K562 (cell line): ENCODE data around the gene MON2. TPM values are rescaled to one million over a fixed set of nuclear protein-coding genes. Genes with fewer than 3 reads are reported as not detected.

ENCODE experiments used
- KAT8 ChIP-seq: fragments of 450-650 bp; IDR thresholded peaks from 2 replicates; pipeline ENCODE4 v1.6.1; 2016; ENCODE audit warnings: low read depth, mild to moderate bottlenecking
- KLF1 ChIP-seq: fragments of 450-650 bp; IDR thresholded peaks from 2 replicates; pipeline ENCODE4 v1.6.1; 2016; ENCODE audit warnings: missing genetic modification characterization, missing compliant biosample characterization
- POLR2G ChIP-seq: fragments of 200-400 bp; formaldehyde crosslinking; IDR thresholded peaks from 2 replicates; pipeline ENCODE4 v1.6.1; 2017; ENCODE audit warnings: low read depth, mild to moderate bottlenecking, antibody characterized with exemption, low read length, moderate library complexity
- SETDB1 ChIP-seq: IDR thresholded peaks from one replicate; pipeline ENCODE4 v1.6.1; 2012; ENCODE audit warnings: low read length, control low read depth, inconsistent platforms
- polyA plus RNA-seq, 8 experiments: library from polyadenylated mRNA; depleted of rRNA in 4 of 8; stranded (reverse) in 5 of 8; unstranded in 3 of 8; fragments of >200 nt; fragmentation: Nextera tagmentation in 2 of 8; fragmentation: Illumina TruSeq in 1 of 8; extraction: Ambion mirVana in 2 of 8; extraction: Trizol in 1 of 8; gene quantifications; 2 replicates each; pipeline versions ENCODE4 v1.2.1 to v1.2.3, GENCODE V29; 2011 to 2014; ENCODE audit warnings: inconsistent platforms in 1 of 8, missing spikeins in 1 of 8
- total RNA-seq, 7 experiments: library from RNA; depleted of rRNA in 6 of 7; stranded (reverse); fragments of >200 nt in 6 of 7; fragmentation: Illumina TruSeq in 2 of 7; extraction: Trizol in 2 of 7; gene quantifications; 2 replicates each; pipeline versions ENCODE4 v1.2.1 to v1.2.3, GENCODE V29; 2011 to 2021; ENCODE audit warnings: low replicate concordance in 1 of 7
- TF ChIP-seq, protein P1 (sequence below): fragments of 200-800 bp; sonication (Bioruptor generic); IDR thresholded peaks from 2 replicates; pipeline ENCODE4 v1.6.1; 2016; ENCODE audit warnings: missing genetic modification characterization, missing compliant biosample characterization
- TF ChIP-seq, protein P2 (sequence below): fragments of 450-650 bp; formaldehyde crosslinking; IDR thresholded peaks from 2 replicates; pipeline ENCODE4 v1.4.0; 2022; ENCODE audit warnings: missing genetic modification characterization
- TF ChIP-seq, protein P3 (sequence below): fragments of 450-650 bp; IDR thresholded peaks from 2 replicates; pipeline ENCODE4 v1.6.1; 2017; ENCODE audit warnings: mild to moderate bottlenecking, moderate library complexity
- TF ChIP-seq, protein P4 (sequence below): sonication (generic); IDR thresholded peaks from 2 replicates; pipeline ENCODE4 v1.6.1; 2016

MON2 gene
- total and polyA plus RNA-seq, 9 of the 15 experiments (the other 6 are each of a cell fraction or from before 2014, with no cell fraction given): 3.6 to 31.6 (median 16.8) TPM

DNA sequence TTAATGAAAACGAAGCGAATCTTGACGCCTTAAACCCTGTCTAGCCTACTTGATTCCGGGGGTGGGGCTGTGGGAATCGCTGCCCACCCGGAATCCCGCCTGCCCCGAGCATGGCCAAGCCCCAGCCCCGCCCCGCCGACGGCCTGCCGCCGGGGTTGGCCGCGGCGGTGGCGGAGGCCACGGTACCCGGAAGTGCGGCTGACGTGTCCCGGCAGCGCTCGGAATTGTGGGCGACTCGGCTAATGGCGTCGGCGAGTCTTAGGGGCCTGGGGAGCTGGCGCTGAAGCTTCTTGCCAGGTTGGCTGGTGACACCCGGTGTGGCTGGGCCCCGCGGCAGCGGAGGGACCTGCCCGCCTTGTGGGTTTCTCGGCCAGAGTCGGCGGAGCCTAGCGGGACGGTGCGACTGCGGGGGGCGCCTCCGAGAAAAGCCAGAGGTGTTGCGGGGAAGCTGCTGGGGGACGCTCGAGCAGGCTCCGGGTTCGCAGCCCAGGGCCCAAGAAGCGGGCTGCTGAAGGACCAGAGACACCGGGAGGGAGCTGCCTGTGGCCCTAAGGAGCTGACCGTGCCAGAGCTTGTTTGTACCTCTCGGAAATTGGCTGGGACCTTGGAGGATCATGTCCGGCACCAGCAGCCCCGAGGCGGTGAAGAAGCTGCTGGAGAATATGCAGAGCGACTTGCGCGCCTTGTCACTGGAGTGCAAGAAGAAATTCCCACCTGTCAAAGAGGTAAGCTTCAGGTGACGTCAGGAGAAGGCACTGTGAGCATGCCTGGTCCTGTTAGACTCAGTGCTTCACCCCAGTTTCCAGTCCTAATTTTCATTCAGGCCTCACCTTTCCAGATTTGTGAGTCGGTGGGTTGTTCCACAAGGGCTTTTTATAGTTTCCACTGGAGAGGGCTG, at the start of gene MON2 (continued):
- TF ChIP-seq, protein P1, sequence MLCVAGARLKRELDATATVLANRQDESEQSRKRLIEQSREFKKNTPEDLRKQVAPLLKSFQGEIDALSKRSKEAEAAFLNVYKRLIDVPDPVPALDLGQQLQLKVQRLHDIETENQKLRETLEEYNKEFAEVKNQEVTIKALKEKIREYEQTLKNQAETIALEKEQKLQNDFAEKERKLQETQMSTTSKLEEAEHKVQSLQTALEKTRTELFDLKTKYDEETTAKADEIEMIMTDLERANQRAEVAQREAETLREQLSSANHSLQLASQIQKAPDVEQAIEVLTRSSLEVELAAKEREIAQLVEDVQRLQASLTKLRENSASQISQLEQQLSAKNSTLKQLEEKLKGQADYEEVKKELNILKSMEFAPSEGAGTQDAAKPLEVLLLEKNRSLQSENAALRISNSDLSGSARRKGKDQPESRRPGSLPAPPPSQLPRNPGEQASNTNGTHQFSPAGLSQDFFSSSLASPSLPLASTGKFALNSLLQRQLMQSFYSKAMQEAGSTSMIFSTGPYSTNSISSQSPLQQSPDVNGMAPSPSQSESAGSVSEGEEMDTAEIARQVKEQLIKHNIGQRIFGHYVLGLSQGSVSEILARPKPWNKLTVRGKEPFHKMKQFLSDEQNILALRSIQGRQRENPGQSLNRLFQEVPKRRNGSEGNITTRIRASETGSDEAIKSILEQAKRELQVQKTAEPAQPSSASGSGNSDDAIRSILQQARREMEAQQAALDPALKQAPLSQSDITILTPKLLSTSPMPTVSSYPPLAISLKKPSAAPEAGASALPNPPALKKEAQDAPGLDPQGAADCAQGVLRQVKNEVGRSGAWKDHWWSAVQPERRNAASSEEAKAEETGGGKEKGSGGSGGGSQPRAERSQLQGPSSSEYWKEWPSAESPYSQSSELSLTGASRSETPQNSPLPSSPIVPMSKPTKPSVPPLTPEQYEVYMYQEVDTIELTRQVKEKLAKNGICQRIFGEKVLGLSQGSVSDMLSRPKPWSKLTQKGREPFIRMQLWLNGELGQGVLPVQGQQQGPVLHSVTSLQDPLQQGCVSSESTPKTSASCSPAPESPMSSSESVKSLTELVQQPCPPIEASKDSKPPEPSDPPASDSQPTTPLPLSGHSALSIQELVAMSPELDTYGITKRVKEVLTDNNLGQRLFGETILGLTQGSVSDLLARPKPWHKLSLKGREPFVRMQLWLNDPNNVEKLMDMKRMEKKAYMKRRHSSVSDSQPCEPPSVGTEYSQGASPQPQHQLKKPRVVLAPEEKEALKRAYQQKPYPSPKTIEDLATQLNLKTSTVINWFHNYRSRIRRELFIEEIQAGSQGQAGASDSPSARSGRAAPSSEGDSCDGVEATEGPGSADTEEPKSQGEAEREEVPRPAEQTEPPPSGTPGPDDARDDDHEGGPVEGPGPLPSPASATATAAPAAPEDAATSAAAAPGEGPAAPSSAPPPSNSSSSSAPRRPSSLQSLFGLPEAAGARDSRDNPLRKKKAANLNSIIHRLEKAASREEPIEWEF (CRISPR knock-in tag): no peak
- TF ChIP-seq, protein P2, sequence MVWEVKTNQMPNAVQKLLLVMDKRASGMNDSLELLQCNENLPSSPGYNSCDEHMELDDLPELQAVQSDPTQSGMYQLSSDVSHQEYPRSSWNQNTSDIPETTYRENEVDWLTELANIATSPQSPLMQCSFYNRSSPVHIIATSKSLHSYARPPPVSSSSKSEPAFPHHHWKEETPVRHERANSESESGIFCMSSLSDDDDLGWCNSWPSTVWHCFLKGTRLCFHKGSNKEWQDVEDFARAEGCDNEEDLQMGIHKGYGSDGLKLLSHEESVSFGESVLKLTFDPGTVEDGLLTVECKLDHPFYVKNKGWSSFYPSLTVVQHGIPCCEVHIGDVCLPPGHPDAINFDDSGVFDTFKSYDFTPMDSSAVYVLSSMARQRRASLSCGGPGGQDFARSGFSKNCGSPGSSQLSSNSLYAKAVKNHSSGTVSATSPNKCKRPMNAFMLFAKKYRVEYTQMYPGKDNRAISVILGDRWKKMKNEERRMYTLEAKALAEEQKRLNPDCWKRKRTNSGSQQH (CRISPR knock-in tag): no peak
- TF ChIP-seq, protein P3, sequence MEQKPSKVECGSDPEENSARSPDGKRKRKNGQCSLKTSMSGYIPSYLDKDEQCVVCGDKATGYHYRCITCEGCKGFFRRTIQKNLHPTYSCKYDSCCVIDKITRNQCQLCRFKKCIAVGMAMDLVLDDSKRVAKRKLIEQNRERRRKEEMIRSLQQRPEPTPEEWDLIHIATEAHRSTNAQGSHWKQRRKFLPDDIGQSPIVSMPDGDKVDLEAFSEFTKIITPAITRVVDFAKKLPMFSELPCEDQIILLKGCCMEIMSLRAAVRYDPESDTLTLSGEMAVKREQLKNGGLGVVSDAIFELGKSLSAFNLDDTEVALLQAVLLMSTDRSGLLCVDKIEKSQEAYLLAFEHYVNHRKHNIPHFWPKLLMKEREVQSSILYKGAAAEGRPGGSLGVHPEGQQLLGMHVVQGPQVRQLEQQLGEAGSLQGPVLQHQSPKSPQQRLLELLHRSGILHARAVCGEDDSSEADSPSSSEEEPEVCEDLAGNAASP: no peak
- TF ChIP-seq, protein P4, sequence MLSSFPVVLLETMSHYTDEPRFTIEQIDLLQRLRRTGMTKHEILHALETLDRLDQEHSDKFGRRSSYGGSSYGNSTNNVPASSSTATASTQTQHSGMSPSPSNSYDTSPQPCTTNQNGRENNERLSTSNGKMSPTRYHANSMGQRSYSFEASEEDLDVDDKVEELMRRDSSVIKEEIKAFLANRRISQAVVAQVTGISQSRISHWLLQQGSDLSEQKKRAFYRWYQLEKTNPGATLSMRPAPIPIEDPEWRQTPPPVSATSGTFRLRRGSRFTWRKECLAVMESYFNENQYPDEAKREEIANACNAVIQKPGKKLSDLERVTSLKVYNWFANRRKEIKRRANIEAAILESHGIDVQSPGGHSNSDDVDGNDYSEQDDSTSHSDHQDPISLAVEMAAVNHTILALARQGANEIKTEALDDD: no peak
- no peak for TF ChIP-seq KLF1 (tag)
- no peak for TF ChIP-seq SETDB1
- TF ChIP-seq KAT8: no peak
- peak; percentile 99 for TF ChIP-seq POLR2G
